DMS53 treated with DMSO at 0.1 percent for 48 hours (cell line): Measurements from ENCODE around the gene OTUD1.
"Not testable (repeated sequence)": the region's sequence is repeated elsewhere in the genome, so short reads cannot be mapped to it uniquely, and the experiment has no call there.

Source experiments
- DNase-seq: peaks from one replicate; lab custom pipeline; 2025; ENCODE audit not compliant: unreplicated experiment; lab: John Stamatoyannopoulos, UW

OTUD1 gene

DNA sequence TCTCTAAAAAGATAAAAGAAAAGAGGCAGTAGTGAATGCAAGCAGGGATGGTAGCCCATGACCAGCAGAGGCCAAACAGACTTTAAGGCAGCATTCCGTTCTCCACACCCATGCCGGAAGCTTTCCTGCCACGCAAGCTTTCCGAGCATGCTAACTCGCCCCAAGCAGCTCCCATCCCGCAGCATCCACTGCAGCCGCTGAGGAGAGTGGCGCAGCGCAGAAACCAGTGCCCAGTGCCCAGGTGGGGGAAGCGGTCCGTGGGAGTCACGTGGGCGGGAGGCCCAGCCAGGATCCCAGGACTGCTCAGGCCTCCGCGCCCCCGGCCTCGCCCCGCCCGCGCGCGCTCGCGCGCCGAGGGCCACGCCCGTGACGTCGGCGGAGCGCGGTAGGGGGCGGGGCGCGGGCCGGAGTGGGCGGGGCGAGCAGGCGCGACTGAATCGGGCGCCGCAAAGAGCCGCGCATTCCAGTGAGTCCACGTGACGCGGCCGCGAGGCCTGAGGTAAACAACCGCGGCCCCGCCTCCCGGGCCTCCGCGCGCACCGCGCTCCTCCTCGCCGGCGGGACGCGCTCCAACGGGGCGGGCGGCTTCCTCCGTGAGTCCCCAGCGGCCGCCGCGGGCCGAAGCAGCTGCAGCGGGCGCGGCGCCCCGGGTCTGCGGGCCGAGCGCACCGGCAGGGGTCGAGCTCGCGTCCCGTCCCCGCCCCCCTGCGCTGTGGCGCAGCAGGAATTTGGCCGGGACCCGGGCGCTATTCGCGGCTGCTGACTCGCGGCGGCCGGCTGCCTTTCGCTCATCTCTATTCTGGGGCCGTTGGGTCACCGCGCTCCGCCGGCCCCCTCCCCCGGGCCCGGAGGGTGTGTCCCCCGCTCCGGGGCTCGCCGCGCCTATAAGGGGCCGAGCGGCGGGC is at the start of gene OTUD1:
Gene OTUD1 (plus strand): TSS at position 529 of the 905 bp plus-strand sequence. CDS start 383 bp downstream, outside the sequence.
- peak; percentile 96 for DNase-seq

DNA sequence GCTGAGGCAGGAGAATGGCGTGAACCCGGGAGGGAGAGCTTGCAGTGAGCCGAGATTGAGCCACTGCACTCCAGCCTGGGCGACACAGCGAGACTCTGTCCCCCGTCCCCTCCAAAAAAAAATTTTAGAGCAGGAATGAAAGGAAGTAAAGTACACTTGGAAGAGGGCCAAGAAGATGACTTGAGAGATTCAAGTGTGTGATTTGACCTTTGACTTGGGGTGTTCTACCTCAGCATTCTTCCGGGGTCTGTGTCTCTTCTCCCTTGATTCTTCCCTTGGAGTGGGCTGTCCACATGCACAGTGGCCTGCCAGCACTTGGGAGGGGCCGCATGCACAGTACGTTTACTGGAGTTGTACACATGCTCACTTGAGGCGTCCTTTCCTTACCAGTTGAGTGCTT is 48.5 kb upstream of the OTUD1 start:
- not testable (repeated sequence) for DNase-seq

DNA sequence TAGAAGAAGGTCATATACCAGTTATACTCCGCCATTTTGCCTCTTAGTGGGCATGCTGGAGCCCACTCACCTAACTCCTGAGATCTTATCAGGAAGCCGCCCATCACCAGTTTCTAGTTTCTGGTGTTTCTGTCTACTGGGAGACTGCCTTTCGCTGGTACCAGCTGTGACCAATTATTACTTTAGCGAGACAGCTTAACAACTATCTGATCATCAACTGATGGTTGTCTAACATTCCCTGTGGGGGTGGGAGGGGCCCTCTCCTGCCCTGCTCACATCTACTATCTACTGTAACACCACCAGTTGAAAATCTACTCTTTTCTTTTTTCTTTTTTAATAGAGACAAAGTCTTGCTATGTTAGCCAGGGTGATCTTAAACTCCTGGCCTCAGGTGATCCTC is 48.1 kb upstream of the OTUD1 start:
- DNase-seq = no peak

DNA sequence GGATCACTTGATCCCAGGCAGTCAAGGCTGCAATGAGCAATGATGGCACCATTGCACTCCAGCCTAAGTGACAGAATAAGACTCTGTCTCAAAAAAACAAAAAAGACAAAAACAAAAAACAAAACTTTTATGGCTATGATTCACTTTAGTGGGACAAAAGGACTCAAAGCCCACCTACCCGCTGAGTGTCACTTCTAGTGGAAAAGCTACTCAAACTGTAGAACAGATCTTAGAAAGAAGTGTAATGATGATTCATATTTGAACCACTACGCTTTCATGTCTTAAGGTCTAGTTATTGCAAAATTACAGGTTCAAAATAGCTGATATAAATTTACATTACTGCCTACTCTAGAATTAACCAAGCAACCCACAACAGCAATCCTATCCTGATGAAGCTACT is 47.1 kb upstream of the OTUD1 start:
- DNase-seq = no peak

DNA sequence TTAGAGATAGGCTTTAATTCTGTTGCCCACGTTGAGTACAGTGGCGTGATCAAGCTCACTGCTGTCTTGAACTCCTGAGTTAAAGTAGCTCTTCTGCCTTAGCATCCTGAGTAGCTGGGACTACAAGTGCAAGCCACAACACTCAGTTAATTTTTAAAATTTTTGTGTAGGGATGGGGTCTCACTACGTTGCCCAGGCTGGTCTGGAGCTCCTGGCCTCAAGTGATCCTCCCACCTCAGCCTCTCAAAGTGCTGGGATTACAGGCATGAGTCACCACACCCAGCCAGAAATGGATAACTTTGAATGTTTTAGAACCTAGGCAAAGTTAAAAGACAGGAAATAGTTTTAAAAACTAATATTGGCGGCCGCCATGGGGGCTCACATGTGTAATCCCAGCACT is 43.9 kb upstream of the OTUD1 start:
- DNase-seq = no peak

DNA sequence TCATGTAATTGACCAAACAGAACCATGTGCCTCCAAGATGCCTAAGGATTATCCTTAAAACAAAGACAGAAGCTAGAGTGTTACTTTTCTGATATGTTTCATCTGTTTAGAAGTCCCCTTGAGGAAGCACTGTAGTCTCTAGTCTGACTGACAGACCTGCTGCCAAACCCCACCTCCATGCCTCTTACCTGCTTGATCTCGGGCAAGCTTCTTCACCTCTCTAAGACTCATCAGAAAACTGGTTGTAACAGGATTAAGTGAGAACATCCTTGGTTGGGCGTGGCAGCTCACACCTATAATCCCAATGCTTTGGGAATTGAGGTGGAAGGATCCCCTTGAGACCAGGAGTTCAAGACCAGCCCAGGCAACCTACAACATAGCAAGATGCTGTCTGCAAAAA is 42.2 kb upstream of the OTUD1 start:
- no peak for DNase-seq

GRCh38 chr10:23399701-23400144 is 39.2 kb upstream of the OTUD1 start:
- DNase-seq = peak; percentile 49

DNA sequence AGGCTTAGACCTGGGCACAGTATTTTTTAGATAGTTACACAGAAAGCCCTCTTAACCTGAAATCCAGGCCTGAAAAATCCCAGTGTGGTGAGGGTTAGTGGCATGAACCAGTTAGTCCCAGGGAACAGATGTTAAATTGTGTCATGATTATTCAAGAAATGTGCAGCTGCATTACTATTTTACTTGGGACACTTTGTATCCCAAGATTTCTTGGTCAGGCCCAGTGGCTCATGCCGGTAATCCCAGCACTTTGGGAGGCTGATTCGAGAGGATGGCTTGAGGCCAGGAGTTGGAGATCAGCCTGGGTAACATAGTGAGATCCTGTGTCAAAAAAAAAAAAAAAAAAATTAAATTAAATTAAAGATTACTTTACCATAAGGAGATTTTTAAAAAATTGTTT is 36.0 kb upstream of the OTUD1 start:
- DNase-seq = no peak

GRCh38 chr10:23403278-23403677 is 35.6 kb upstream of the OTUD1 start:
- no peak for DNase-seq

DNA sequence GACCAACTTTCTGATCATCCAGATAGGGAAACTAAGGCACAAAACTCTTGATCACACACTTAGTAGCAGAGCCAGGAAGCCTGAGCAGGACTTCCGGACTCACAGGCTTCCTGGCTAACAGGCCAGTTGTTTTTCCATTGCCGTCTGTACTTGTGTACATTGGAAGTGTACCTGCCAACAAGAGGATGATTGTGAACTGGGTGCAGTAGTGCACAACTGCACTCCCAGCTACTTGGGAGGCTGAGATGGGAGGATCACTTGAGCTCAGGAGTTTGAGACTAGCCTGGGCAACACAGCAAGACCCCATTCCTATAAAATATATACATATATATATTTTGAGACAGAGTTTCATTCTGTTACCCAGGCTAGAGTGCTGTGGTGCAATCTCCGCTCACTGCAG is 35.2 kb upstream of the OTUD1 start:
- DNase-seq = no peak

DNA sequence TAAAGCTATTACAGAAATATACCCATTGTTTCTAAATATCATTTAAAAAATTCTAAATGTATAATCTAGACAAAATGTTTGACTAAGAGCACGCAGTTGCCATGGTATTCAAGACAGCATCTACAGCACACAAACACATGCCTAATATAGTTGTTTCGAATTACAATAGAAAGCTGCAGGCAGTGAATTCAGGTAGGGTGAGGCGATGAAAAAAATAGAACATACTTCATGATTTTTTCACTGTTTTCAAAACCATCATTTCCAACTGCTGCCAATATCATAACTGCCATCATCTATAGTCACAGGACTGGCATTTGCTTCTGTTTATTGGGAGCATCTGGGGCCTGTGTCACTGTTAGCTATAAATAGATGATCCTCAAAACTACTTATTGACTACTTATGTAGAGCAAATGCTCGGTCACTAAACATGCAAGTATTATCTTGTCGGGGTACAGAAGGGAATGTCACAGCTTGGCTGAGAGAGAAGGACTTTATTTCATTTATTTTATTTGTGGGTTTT is 34.4 kb upstream of the OTUD1 start:
- no peak for DNase-seq

- no peak for DNase-seq
Observed at GRCh38 chr10:23405540-23405939, 33.3 kb upstream of the OTUD1 start.

DNA sequence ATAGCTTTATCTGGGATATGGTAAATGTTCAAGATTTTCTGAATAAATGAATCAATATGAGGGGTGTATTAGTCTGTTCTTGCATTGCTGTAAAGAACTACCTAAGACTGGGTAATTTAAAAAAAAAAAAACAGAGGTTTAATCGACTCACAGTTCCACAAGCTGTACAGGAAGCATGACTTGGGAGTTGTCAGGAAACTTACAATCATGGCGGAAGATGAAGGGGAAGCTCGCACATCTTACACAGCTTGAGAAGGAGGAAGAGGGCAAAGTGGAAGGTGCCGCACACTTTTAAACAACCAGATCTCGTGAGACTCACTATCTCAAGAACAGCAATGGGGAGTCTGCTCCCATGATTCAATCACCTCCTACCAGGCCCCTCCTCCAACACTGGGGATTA is 32.5 kb upstream of the OTUD1 start:
- no peak for DNase-seq

GRCh38 chr10:23408330-23408976 is 30.4 kb upstream of the OTUD1 start:
- no peak for DNase-seq

DNA sequence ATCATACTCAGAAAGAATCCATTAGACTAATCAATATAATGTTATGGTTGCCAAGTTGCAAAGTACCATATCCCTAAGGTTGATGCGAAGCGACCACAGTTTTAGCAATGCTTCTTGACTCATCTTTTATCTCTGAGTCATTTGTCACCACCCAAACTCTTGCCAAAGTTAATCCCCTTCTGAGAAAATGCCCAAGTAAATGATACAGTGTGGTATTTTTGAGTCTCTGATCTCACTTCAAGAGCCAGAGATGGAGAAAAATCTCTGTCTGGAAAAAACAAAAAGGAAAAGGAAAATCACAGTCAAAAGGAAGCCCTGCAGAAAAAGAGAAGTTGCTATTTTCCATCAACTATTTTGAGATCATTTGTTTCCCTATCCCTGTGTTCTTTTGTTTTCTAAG is 26.7 kb upstream of the OTUD1 start:
- DNase-seq = no peak

- no peak for DNase-seq
Observed at GRCh38 chr10:23413629-23414089, 25.2 kb upstream of the OTUD1 start.

DNA sequence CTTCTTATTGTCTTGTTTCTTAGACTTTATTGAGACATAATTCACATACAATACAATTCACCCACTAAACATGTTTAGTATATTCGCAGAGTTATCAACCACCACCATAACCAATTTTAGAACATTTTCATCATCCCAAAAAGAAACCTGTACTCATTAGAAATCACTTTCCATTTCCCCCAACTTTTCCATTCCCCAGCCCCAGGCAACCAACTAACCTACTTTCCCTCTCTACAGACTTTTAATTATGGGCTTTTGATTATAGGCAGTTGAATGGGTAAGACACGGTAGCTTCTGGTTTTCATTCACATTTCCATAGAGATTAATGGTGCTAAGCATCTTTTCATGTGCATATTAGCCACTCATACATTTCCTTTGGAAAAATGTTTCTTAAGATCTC is 24.2 kb upstream of the OTUD1 start:
- DNase-seq = no peak

DNA sequence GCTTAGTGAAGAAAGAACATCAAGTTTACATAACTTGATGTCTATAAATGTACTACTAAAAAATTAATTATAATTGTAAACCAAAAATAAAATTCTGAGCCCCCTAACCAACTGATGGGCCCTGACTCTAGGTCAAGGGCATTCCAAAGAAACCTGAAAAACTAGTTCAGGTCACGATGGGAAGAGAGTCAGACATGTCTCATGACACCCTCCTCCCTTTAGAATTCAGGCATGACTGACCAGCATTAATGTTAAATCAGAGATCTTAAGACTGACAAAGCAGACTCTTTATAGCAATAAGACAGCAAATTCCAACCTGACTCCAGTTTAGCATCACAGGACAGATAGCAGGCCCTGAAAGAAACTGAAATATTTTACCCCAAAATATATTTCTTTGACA is 21.6 kb upstream of the OTUD1 start:
- peak; percentile 19 for DNase-seq

- DNase-seq = no peak
Observed at GRCh38 chr10:23418051-23418681, 20.7 kb upstream of the OTUD1 start.

- DNase-seq = peak; percentile 64
Observed at GRCh38 chr10:23419201-23419600, 19.7 kb upstream of the OTUD1 start.

DNA sequence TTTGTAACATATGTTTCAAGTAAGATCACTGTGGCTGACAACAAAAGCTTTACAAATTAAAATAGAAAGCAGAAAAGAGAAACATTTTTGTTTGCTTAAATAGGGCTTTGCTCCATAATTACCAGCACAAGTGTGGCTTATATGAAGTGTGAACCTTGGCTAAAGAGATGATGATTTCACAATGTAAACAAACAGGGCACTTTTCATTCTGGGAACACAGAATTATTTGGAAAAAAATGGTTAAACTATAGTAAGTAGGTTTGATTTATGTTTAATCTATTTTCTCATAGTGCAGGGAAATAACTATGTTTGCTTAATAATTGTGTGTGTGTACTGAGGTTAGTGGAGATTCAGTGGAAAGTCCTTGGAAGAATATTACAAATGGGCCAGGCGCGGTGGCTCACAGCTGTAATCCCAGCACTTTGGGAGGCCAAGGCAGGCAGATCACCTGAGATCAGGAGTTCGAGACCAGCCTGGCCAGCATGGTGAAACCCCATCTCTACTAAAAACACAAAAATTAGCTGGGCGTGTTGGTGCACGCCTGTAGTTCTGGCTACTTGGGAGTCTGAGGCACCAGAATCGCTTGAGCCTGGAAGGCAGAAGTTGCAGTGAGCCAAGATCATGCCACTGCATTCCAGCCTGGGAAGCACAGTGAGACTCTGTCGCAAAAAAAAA is 19.1 kb upstream of the OTUD1 start:
- DNase-seq = peak; percentile 64
